ENCODE results near the gene KLC1. TPM values are rescaled to one million over a fixed set of nuclear protein-coding genes. Genes with fewer than 3 reads are reported as not detected.

The KLC1 gene
- total and polyA plus RNA-seq, 2 of the 8 experiments (the other 6 are each of a cell fraction or from before 2014, with no cell fraction given) = 84.6 to 134 TPM

- Histone ChIP-seq H3K4me1 (replicated peaks in 1 of 4; ENCODE audit: control insufficient read depth in 3 of 4, insufficient read depth in 4 of 4, low read length in 3 of 4) (peaks cover 0 to 6% (median 0%) of the 10 kb centered on the region in 4 experiments; a peak in 3 of 7 replicates), H2BK120ac (replicated peaks; ENCODE audit: low read depth, low read length) (no peak overlapping the region), H2BK15ac (ENCODE audit: low read length) (no peak overlapping the region), H3K14ac (ENCODE audit: insufficient read length) (no peak overlapping the region), H3K4me2 (ENCODE audit: insufficient read depth in 1 of 2, low read depth in 2 of 2, low read length in 2 of 2) (no peak overlapping the region), H3K79me2 (ENCODE audit: control insufficient read depth in 1 of 2, insufficient read depth in 2 of 2, low read length in 2 of 2) (no peaks in the 10 kb centered on the region), H3K23ac (ENCODE audit: insufficient read length) (no peak overlapping the region), H4K20me1 (replicated peaks in 1 of 2; ENCODE audit: control insufficient read depth in 1 of 2, insufficient read depth in 2 of 2, low read length in 2 of 2) (no peaks in the 10 kb centered on the region), H3K36me3 (ENCODE audit: control insufficient read depth in 2 of 4, insufficient read depth in 4 of 4, low read length in 3 of 4) (peaks cover 0 to 3% (median 0%) of the 10 kb centered on the region in 4 experiments; a peak in 2 of 8 replicates), H3K79me1 (ENCODE audit: low read depth, low read length) (no peaks in the 10 kb centered on the region), H3K56ac (replicated peaks; ENCODE audit: insufficient read length, low read depth, low read length) (no peak overlapping the region), H3K27ac (ENCODE audit: low read depth, low read length) (no peak overlapping the region), H3K18ac (ENCODE audit: extremely low read depth, low read length) (no peak overlapping the region), H2BK20ac (ENCODE audit: low read length) (no peak overlapping the region), H3K27me3 (replicated peaks in 1 of 4; ENCODE audit: control insufficient read depth in 3 of 4, extremely low read depth in 1 of 4, insufficient read depth in 3 of 4, low read length in 3 of 4) (no peaks in the 10 kb centered on the region), H3K4ac (replicated peaks; ENCODE audit: insufficient read length, low read depth, low read length) (no peak overlapping the region), H4K5ac (ENCODE audit: insufficient read length, low read depth, low read length) (no peak overlapping the region), H4K8ac (ENCODE audit: extremely low read depth, insufficient read depth, low read length) (no peak overlapping the region), H3K23me2 (ENCODE audit: low read depth, low read length) (no peaks in the 10 kb centered on the region), H4K91ac (replicated peaks; ENCODE audit: insufficient read length, low read length) (no peak overlapping the region), H2BK5ac (ENCODE audit: low read depth, low read length) (no peak overlapping the region), H2AK5ac (ENCODE audit: low read depth, low read length) (no peak overlapping the region), H3K9me3 (ENCODE audit: insufficient read depth in 2 of 2, low read depth in 1 of 2, low read length in 1 of 2) (no peaks in the 10 kb centered on the region), H3K9ac (replicated peaks in 1 of 4; ENCODE audit: extremely low read depth in 1 of 4, low read depth in 3 of 4, low read length in 3 of 4) (no peak overlapping the region), H3K4me3 (ENCODE audit: extremely low read depth in 1 of 4, insufficient read depth in 2 of 4, low read depth in 3 of 4, low read length in 4 of 4) (no peak overlapping the region), H2BK12ac (ENCODE audit: low read depth, low read length) (no peak overlapping the region), H2AFZ (ENCODE audit: low read length) (no peak overlapping the region)
- DNase-seq (ENCODE audit: low read depth in 1 of 2, low spot score in 2 of 2) (no peak), FAIRE-seq (no peak)
- 90% methylated on average over 6 of the region's 6 CpGs; no CpG with 5 or more reads in 1 of the 2 experiments for whole genome bisulfite sequencing, 2 experiments (ENCODE audit: extremely low coverage in 1 of 2, insufficient coverage in 1 of 2, insufficient read length in 1 of 2, insufficient replicate concordance in 2 of 2, low coverage in 1 of 2, low lambda C conversion rate in 2 of 2, missing lambda C conversion rate in 1 of 2)
- ChIA-PET CTCF (ENCODE audit: partially characterized antibody) (interaction anchor here (0.6 to 0.8 kb wide), 2 partner anchors 12 to 96 kb away, joined by 3 read pairs; no protein-coding TSS in a partner anchor), POLR2A (ENCODE audit: partially characterized antibody) (interaction anchor here (0.8 to 2.4 kb wide), 4 partner anchors 10 to 35 kb away, joined by 3 to 8 read pairs (median 4); partner anchors contain the start of gene KLC1)
- no peak for TF ChIP-seq EP300 (IDR thresholded peaks at IDR 0.05; ENCODE audit: borderline replicate concordance in 1 of 2, low read depth in 2 of 2, low read length in 2 of 2)
- no peak for TF ChIP-seq BCL11A (IDR thresholded peaks at IDR 0.05; ENCODE audit: low read depth in 2 of 2, low read length in 2 of 2)
- TF ChIP-seq SRF (IDR thresholded peaks at IDR 0.05; ENCODE audit: low read depth, low read length) = no peak
- no peak for TF ChIP-seq CEBPB (IDR thresholded peaks at IDR 0.05; ENCODE audit: low read depth, low read length)
- TF ChIP-seq JUN (IDR thresholded peaks at IDR 0.05; ENCODE audit: low read depth, low read length) = no peak
- TF ChIP-seq SUZ12 (IDR thresholded peaks at IDR 0.05; ENCODE audit: low read length) = no peak
- no peak for TF ChIP-seq EZH2 (IDR thresholded peaks at IDR 0.05; ENCODE audit: low read depth, low read length, severe bottlenecking)
- TF ChIP-seq BACH1 (IDR thresholded peaks at IDR 0.05; ENCODE audit: low read length) = no peak
- TF ChIP-seq SIX5 (IDR thresholded peaks at IDR 0.05; ENCODE audit: low read depth, low read length) = no peak
- TF ChIP-seq HDAC2 (IDR thresholded peaks at IDR 0.05; ENCODE audit: borderline replicate concordance in 1 of 2, low read depth in 2 of 2, low read length in 2 of 2) = no peak
- TF ChIP-seq ATF2 (IDR thresholded peaks at IDR 0.05; ENCODE audit: low read length) = no peak
- no peak for TF ChIP-seq MAX (IDR thresholded peaks at IDR 0.05)
Measured at GRCh38 chr14:103593577-103593976, 35.4 kb upstream of the KLC1 start.
